Activated CD8-positive, alpha-beta memory T cell treated with anti-CD3 and anti-CD28 coated beads for 48 hours (primary cell): ENCODE measurements around the gene SLC25A47.

Experiments used
- DNase-seq, 3 experiments: peaks; one replicate each; pipeline ENCODE4 v3.0.0-alpha.2; 2020; ENCODE audit warnings: low read depth in 2 of 3, low spot score in 2 of 3

The SLC25A47 gene

GRCh38 chr14:100374876-100375265 lies 51.7 kb downstream of the SLC25A47 start:
- DNase-seq, result no peak

DNA sequence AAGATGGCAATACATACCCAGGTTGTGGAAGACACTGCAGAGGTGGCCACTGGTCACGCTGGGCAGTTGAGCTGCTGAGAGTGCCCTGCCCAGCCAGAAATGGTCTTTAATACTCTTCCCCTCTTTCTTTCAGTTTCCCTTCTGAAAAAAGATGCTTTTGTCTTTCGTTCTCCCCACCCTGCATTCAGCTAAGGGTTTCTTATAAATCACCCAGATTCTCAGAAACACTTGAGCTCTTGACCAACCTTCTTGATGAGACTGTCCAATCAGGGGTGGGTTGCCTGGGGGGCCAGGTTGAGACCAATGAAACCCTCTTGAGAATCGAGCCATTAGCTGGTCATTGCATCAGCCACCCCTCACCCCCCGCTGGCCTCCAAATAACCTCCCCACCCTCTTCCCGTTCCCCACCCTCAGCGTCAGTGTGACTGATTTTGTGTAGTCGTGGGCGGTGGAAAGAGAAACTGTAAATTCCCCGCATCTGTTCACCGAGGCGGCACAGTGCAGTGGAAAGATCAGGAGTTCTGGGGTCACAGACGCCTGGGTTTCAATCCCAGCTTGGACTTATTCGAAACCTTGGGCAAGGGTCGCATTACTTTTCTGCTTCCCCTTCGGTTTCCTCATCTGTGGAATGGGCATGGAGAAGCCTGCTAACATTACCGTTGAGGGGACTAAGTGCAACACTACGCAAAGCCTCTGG lies 52.3 kb downstream of the SLC25A47 start:
- peak; percentile 52 to 73 (median 73) for DNase-seq

DNA sequence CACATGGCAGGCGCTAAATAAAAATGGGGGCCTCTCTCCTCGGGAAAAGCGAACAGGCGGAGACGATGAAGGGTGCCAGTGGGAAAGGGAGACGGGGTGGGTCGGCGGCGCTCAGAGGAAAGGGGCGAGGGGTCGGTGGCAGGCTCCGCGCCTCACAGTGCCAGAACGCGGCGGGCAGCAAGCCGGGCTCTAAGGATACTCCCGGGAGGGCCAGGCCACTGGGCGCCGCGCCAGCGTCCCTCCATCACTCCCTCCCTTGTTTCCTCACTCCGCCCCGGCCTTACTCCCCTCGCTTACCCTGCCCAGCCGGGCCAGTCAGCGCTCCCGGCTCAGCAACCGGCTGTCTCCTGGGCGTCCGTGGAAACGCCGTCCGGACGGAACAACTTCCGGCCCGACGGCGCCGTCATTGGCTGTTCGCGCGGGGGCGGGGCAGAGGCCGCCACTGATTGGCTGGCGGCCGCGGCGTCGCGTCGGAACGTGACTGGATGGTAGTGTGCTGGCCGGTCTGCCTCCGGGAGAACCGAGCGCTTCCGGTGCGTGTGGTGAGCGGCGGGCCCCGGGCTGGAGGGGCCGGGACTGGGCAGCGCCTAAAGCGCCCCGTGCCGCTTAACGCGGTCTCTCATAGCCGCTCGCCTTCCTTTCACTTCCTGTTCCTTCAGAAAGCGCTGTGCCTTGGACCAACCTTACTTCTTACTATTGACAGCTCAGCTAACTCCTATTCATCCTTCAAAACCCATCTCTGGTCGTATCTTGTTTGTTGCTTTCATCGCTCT lies 53.0 kb downstream of the SLC25A47 start, which contains the start of gene WDR25:
TSS of gene WDR25 (plus strand) at position 523 of the 773 bp plus-strand sequence.
- DNase-seq, result peak; percentile 90 to 93 (median 91)

- no peak for DNase-seq
Observed at GRCh38 chr14:100376751-100377171, 53.6 kb downstream of the SLC25A47 start.
